Thyroid gland (tissue), 4 donors: ENCODE data around the gene CHST8.
"Not testable (repeated sequence)": the region's sequence is repeated elsewhere in the genome, so short reads cannot be mapped to it uniquely, and the experiment has no call there.

ENCODE experiments used
- CTCF ChIP-seq, 6 experiments: fragments of 200-600 bp in 3 of 6; fragments of 450-650 bp in 3 of 6; sonication (generic) in 3 of 6; IDR thresholded peaks; one replicate each; pipeline ENCODE4 v1.5.1; 2016 to 2019; ENCODE audit warnings: antibody characterized with exemption in 6 of 6, mild to moderate bottlenecking in 2 of 6, inconsistent platforms in 1 of 6, moderate library complexity in 1 of 6
- POLR2A ChIP-seq, 2 donors: fragments of 450-650 bp; IDR thresholded peaks; one replicate each; pipeline ENCODE4 v1.6.1; 2017; ENCODE audit warnings: antibody characterized with exemption in 2 of 2, mild to moderate bottlenecking in 2 of 2, moderate library complexity in 1 of 2

- TF ChIP-seq CTCF, POLR2A (IDR thresholded peaks at IDR 0.05): not testable (repeated sequence)
Measured at GRCh38 chr19:33695547-33695946, 73.8 kb downstream of the CHST8 start.
